NCI-H128 (cell line): ENCODE results near the gene IGFBP4.

Experiments used
- DNase-seq: peaks from one replicate; lab custom pipeline; 2025; ENCODE audit not compliant: unreplicated experiment; lab: John Stamatoyannopoulos, UW

IGFBP4 gene

DNA sequence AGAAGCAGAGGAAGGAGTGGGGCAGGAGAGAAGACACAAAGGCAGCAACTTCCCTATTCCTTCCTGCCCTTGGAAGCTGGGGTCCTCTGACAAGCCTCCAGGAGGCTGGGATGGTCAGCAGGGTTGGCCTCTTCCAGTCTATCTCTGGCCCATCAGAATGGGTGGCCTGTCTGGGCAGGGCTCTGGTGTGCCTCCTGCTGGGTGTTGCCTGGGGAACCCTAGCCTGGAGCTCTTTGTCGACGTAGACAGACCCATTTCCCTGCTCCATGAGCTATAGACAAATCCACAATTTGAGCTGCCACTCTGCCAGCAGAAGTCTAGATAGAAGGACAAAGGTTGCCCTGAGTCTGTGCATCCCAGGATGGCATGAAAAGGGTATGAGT lies 11.4 kb downstream of the IGFBP4 start:
- no peak for DNase-seq

DNA sequence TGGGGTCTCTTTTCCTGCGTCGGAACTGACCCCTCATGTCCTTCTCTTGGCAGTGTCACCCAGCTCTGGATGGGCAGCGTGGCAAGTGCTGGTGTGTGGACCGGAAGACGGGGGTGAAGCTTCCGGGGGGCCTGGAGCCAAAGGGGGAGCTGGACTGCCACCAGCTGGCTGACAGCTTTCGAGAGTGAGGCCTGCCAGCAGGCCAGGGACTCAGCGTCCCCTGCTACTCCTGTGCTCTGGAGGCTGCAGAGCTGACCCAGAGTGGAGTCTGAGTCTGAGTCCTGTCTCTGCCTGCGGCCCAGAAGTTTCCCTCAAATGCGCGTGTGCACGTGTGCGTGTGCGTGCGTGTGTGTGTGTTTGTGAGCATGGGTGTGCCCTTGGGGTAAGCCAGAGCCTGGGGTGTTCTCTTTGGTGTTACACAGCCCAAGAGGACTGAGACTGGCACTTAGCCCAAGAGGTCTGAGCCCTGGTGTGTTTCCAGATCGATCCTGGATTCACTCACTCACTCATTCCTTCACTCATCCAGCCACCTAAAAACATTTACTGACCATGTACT lies 13.2 kb downstream of the IGFBP4 start:
- DNase-seq: no peak

DNA sequence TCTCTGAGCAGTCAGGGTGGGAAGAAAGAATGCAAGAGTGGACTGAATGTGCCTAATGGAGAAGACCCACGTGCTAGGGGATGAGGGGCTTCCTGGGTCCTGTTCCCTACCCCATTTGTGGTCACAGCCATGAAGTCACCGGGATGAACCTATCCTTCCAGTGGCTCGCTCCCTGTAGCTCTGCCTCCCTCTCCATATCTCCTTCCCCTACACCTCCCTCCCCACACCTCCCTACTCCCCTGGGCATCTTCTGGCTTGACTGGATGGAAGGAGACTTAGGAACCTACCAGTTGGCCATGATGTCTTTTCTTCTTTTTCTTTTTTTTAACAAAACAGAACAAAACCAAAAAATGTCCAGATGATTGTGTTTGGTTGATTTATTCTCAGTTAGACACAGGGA lies 14.1 kb downstream of the IGFBP4 start:
- no peak for DNase-seq

DNA sequence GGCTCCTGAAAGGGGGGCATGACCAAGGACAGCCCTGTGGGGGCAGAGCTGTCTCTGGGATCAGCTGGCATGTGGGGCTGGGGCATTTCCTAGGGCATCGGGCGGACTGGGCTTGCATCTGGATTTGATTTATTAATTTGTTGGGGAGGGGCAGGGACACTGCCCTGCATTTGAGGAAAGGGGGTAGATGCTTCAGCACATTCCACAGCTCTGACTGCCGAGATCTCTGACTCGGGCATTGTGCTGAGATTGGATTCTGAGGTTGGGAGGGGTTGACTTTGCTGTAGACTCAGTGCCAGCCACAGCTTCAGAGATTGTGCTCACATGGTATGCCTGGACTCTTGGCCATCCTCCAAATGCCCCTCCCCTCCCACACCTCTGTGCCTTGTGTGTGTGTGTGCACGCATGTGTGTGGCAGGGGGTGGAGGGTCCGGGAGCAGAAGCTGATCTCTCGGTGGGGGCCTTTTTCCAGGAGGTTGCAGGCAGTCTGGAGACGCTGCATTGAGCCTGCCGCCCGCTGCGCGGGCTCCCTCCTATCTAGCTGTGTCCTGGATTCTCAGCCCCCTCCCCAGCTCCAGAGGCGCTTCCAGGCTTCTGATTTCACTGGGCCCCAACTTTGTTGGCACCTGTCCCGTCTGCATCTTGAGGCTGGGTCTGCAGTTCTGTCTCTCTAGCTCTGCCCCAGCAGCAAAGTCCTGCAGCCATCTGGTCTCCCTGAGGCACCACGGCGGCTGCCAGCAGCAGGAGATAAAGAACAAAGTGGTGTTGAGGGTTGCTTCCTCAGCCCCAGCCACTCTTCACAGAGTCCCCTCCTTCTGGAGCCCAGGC lies 14.9 kb downstream of the IGFBP4 start:
- DNase-seq: no peak

DNA sequence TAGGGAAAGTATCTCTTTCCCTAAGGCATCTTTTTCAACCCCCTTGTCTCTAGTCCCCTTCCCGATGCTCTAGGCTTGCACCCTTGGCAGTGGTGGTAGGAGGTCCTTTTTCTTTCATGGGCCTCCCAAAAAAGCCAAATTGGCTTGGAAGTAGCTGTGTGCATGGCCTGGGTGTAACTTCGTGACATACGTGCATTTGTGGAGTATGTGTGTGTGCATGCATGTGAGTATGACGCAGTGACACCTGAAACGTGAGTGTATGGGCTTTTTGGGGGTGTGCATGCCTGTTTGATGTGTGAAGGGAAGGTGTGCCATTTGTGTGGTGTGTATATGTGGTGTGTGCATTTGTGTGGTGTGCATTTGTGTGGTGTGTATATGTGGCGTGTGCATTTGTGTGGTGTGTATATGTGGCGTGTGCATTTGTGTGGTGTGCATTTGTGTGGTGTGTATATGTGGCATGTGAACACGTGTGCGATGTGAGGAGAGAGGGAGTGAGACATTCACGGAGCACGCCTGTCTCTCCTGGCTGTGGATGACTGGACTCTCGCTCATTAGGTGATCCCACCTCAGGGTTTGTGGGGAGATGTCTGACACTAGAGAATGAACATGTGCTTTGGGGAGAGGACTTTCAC lies 15.7 kb downstream of the IGFBP4 start:
- DNase-seq: no peak

DNA sequence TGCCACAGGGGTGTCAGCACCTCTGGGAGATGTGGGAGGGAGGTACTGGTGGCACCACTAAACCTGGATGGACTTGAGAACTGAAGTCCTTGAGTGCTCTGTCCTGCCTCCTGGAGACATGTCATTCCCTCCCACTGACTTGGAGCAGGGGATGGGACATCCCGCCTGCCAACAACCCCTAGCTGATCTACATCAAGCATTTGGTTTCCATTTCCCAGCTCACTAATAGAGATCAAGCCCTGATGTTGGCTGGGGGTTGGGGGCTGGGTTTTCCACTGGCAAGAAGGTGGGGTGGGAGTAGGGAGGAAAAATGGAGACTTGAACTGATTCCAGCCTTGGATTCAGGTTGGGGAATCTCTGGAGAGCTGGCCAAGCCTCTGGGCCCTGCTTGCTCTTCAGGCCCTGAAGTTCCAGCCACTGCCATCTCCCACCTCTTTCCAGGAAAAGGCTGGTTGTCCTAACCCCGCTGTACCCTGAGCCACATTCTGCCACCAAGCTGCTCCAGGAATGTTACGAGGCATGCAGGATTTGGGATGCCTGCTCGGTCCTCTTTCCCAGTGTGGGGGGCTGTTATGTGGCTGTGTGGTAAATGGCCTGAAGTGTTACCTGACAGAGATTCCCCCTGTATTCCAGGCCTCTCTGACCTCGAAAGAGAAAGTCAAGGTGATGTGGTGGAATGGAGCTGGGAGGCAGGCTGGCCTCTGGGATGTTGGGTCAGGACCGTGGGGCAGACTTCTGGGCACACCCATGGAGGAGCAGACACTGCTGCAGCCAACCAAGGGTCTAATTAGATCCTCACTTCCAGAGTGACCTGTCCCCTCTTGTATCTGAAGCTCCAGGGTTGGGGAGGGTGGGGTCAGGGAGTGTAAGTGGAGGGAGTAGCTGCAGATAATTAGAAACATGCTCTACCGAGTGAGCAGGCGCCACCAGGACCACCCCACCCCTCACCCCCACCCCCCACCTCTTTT lies 16.7 kb downstream of the IGFBP4 start:
- no peak for DNase-seq

DNA sequence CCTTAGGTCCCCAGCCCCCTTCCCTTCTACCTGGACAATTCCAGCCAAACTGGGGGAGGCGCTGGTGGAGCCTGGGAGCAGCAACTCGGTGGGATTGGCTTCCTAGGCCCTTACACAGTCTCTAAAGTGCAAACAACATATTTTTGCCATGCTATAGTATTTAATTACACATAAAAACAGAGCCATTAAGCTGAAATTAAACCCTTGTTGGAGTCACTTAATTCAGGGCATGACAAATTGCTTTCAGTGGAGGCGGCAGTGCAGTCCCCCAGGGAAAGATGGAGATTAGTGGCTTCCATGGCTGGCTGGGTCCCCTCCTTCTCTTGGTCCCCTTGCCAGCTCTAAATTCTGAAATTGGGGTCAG lies 17.3 kb downstream of the IGFBP4 start:
- no peak for DNase-seq

DNA sequence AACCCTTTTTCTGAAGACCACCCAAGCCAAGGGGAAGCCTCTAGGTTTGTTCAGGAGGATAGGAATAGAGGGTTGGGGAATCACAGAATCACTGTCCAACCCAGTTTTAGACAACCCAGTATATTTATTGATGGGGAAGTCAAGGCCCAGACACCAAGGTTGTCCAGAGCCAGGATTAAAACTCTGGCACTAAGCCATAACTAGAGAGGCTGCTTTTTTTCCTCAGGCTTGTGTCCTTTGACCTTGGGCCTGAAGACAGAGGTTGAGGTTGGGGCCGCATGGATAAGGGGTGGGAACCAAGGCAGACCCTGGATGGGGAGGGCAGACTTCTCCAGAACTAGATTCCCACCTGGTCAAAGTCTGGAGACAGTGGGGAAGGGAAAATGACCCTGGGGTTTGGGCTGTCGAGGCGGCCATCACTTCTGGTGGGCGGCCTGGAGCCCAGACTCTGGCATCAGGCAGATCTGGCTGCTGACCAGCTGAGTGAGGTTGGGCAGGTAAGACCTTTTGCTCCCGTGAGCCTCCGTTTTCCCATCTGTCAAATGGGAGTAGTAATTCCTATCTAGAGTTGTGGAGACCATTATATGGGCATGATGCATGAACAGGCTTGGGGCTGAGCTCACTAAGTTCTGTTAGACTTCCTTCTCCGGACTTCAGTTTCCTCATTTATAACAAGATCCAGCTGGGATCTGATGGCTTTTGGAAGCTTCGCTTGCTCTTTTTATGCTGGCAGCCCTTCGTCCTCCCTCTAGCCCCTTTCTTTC lies 17.9 kb downstream of the IGFBP4 start:
- no peak for DNase-seq

DNA sequence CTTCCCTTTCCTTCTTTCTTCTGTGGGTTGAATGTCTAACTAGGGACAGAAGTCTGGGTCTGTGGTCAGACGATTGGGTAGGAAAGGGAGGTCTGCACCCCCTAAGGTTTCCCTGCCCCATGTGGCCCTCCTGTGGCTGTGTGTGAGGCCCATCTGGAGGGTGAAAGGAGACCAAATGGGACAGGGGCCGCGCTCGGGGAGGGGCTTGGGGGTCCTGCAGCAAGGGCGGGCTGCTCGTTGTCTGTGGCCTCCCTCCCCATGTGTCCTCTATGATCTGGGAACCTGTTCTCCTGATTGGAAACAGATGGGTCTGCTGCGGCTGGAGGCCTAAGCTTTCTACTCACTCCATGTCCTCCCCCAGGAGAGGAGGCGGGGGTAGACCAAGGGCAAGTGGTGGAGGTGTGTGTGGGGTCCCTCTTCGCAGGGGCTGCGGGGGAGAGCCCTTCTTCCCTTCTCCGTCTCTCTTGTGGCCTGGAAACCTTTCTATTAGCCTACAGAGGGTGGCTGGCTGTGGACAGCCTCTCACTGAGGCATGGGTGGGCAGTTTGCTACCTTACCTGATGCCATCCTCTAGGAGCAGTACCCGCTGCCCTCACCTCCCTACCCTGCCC lies 18.6 kb downstream of the IGFBP4 start:
- DNase-seq: no peak

DNA sequence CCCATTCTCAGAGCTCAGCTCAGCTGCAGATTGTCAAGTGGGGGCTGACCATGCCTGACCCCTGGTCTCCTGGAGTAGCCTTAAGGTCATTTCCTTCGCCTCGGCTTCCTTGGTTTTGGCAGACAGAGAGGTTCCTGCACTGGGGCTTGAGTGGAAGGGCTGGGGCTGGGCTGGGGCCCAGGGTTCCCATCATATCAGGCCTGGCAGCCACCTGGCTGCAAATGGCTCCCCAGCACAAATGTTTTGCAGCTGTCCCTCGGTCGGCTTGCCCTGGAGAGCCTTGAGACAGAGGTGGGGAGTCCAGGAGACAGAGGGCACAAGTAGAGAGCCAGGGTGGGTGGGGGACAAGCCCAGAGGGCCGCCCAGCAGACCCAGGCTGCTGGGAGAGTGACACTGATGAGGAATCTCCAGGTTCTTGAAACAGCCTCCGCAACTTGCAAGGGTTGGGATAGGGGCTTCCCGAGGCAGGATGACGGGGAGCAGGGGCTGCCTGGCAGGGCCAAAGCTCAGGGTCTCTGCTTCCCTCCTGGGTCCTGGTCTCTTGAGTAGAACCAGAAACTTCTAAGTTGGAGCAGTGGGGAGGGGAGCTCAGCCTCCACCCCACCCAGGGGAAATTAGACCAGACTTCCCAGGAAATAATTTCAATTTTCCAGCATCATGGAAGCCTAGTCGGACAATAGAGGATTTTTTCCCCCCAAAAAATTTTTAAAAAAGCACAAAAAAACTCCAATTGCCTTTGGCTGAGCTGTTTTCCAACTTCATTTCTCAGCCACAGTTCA lies 19.3 kb downstream of the IGFBP4 start:
- no peak for DNase-seq

DNA sequence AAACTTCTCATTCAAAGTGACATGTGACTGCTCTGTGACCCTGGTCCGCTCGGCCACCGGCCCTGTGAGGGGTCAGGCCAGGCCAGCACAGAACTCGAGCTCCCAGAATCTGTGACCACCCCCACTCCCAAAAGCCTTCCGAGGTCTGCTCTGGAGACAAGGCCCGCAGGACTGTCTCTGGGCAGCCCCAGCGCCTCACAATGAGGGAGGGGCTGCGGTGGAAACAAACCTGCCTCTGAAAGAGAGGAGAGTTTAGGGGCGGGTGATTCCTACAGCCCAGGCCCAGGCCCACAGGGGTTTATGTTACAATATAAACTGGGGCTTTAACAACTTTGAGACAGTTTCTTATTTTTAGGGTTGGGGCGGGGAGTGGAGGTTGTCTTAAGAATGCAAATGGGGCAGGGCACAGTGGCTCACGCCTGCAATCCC lies 19.9 kb downstream of the IGFBP4 start:
- DNase-seq: no peak

DNA sequence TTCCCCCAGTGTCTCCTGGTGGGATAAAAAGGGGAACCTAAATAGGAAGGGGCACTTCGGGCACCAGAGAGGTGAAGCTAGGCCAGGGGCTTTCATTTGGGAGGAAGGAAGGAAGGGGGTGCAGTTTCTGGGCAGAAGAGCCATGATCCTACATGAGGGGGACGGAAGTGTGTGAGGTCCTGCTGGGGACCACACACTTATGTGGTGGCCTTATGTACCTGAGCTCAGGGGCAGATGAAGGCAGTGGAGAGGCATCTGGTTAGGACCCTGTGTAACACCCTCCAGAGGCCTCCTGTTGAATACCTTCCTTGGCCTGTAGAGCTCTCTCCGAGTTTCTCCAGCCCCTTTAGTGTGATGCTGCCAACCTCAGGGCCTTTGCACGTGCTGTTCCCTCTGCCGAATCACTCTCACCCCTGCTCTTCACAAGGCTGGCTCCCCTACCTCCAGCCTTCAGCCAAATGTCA lies 21.2 kb downstream of the IGFBP4 start:
- no peak for DNase-seq

DNA sequence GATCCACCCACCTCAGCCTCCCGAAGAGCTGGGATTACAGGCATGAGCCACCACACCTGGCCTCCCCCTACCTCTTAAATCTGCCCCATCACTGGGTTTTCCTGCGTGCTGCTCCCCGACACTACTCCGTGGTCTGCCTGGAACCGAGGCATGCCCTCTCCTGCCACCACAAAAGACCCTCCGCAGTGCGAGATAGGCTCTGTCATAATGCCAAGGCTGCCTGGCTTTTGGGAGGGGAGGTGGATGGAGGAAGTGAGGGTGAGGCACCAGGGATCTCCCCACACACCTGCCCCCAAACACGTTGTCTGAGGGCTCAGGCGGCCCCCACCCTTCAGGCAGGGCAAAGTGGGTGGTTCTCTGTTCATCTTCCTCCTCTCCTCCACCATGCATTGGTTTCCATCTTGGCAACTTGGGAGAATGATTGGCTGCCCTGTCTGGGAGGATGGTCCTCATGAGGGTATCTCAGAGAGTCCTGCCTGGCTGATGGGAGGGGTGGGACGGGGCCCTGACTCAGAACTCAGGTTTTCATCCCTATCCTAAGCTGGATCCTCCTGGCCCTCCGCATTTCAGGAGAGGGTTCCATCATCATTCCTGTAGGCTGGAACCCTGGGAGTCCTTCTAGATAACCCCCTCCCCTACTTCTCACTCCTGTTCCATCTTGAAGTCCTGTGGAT lies 23.2 kb downstream of the IGFBP4 start:
- DNase-seq: no peak

DNA sequence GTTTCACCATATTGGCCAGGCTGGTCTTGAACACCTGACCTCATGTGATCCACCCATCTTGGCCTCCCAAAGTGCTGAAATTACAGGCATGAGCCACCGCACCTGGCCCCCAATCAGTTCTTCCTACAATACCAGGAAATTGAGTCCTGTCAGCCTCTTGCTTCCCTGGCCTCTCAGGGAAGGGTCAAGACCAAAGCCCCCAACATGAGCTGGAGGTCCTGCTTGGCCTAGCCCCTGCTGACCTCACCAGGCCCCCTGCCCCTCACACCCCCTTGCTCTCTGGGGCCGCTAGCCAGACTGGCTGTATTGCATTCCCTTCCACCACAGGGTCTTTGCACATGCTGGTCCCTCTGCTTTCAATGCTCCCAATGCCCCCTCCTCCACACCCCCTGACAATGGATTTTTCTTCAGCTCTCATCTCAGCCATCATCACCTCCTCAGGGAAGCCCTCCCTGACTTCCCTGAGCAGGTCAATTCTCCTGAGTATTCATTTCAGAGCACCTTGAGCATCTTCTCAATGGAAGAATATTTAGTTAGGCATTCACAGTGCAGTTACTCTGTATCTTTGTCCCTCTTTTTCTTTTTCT lies 24.1 kb downstream of the IGFBP4 start:
- DNase-seq: no peak

DNA sequence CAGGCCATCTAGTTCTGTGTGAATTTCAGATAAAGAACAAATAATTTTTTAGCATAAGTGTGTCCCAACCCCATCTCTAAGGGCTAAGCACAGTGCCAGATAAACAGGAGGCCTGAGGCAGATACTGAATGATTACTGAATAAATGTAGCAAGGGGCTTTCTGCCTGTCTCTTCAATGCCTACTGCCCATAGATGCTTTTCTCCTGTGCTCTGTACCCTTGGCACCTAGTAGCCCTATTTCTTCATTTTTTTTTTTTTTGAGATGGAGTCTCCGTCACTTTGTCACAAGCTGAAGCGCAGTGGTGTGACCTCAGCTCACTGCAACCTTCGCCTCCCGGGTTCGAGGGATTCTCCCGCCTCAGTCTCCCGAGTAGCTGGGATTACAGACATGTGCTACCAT lies 25.3 kb downstream of the IGFBP4 start:
- no peak for DNase-seq

DNA sequence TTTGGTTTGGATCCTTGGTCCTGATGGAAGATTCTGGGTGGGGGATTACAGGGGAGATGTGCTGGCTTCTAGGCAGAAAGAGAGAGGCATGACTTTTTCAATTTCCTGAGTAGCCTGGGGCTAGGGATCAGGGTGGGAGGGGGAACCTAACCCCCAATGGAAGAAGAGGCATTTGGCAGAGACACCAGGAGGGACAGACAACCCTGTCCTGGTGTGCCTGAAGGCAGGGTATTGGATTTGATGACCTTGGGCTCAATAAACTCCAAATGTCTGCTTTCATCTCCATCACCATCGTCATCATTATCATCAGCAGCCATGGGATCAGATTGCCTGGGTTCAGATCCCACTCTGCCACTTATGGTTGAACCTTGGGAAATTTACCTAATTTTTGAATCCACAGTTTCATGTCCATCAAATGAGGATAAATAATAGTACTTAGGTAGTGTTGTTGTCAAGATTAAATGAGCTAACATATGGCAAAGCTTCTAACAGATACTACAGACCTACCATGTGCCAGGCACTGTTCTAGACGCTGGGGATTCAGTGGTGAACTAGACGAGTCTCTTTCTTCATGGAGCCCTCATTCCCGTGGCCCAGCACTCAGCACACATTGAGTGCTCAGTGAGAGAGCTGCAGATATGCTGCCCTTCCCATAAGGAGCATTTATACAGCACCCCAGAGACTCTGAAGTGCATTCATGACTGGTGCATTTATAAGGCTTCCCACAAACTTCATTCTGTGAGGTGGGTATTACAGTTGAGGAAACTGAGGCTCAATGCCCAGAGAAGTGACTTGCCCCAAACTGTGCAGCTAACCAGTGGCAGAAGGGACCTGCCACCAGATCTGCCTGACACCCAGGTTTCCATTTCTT lies 26.8 kb downstream of the IGFBP4 start:
- no peak for DNase-seq
